ENCODE measurements around the gene ALPK3.

The ALPK3 gene

DNA sequence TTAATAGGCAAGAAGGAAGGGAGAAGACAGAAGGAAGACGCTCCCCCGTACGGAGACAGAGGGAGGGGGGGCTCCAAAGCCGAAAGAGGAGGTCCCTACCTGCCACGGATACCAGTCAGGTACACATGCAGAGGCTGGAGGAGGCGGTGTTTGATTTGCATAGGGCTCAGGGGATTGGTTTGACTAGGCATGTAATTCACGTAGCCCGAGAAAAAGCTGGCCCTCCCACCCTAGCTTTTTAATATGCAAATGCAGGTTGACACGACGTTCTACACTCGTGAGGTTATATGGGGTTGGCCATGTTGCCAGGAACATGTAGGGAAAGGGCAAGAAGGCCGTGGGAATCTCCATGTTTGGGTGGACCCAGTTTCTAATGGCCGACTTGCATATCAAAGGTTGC lies 39.0 kb upstream of the ALPK3 start:
- TF ChIP-seq CTCF (IDR thresholded peaks at IDR 0.05; ENCODE audit: control insufficient read depth, extremely low read depth, insufficient read depth), result no peak
- DNase-seq (ENCODE audit: low read depth), result no peak
- no peak overlapping the region for H3K4me3 ChIP-seq (ENCODE audit: low read depth, low read length)

DNA sequence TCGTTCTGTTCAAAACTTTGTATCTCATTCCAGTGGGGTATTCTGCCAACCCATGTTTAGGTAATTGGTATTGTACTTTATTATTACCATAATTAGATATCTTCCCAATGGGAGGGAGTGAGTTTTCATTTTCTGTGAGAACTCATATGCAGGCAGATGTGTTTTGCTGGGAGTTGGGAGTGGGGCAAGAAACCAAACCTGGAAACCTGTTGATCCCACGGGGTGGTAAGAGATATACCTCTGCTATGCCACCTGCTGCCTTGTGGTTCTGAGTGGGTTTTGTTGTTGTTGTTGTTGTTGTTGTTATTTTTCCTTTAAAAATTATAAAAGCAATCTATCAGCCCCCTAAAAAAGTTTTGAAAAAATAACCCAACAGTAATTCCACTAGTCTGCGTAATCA lies 36.7 kb upstream of the ALPK3 start:
- no peak for TF ChIP-seq CTCF (IDR thresholded peaks at IDR 0.05; ENCODE audit: control insufficient read depth, extremely low read depth, insufficient read depth)
- H3K4me3 ChIP-seq (ENCODE audit: low read depth, low read length), result no peak overlapping the region
- no peak for DNase-seq (ENCODE audit: low read depth)

DNA sequence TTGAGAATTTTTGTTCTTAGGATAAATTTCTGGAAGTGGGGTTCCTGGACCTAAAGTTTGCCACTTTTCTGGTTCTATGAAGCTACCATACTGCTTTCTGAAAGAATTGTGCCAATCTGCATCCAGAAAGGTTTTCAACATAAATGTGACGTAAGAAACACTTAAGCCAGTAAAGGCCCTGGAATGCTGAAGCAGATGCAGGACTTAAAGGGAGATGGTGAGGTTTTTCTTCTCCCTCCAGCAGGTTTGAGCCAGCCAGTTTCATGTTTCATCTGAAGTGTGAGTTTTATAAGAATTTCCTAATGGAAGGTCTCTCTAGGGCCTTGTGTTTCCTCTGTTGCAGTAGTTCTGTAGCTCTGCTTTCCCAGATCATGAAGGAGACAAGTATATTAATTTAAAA lies 35.7 kb upstream of the ALPK3 start:
- H3K4me3 ChIP-seq (ENCODE audit: low read depth, low read length), result no peak overlapping the region
- no peak for TF ChIP-seq CTCF (IDR thresholded peaks at IDR 0.05; ENCODE audit: control insufficient read depth, extremely low read depth, insufficient read depth)
- DNase-seq (ENCODE audit: low read depth), result no peak

DNA sequence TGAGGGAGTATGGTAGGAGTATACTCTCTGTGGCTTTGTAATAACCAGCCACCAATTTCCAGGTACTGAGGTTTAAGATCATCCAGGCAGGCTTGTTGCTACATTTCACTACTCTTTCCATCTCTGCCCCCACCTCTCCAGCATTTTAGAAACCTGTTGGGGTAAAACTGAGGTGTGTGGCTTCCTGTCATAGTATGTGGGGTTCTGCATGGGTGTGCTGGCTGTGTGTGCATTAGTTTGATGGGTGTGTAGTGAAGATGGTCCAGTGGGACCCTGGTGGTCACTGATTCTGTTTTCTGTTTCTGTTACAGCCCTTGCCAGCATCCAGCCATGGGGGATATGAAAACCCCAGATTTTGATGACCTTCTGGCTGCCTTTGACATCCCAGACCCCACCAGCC lies 34.8 kb upstream of the ALPK3 start:
- no peak for TF ChIP-seq CTCF (IDR thresholded peaks at IDR 0.05; ENCODE audit: control insufficient read depth, extremely low read depth, insufficient read depth)
- DNase-seq (ENCODE audit: low read depth), result no peak
- H3K4me3 ChIP-seq (ENCODE audit: low read depth, low read length), result no peak overlapping the region

DNA sequence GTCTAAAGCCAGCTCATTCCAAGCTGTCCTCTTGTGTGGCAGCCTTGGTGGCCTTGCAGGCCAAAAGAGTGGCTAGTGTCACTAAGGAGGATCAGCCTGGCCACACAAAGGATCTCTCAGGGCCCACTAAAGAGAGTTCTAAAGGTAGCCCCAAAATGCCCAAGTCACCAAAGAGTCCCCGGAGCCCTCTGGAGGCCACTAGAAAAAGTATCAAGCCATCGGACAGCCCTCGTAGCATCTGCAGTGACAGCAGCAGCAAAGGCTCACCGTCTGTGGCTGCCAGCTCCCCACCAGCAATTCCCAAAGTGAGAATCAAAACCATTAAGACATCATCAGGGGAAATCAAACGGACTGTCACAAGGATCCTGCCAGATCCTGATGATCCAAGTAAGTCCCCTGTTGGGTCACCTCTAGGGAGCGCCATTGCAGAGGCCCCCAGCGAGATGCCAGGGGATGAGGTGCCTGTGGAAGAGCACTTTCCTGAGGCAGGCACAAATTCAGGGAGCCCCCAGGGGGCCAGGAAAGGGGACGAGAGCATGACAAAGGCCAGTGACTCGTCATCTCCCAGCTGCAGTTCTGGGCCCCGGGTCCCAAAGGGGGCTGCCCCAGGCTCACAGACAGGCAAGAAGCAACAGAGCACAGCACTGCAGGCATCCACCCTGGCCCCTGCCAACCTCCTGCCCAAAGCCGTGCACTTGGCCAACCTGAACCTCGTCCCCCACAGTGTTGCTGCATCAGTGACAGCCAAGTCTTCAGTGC lies 33.5 kb upstream of the ALPK3 start:
- no peak for TF ChIP-seq CTCF (IDR thresholded peaks at IDR 0.05; ENCODE audit: control insufficient read depth, extremely low read depth, insufficient read depth)
- no peak for DNase-seq (ENCODE audit: low read depth)

DNA sequence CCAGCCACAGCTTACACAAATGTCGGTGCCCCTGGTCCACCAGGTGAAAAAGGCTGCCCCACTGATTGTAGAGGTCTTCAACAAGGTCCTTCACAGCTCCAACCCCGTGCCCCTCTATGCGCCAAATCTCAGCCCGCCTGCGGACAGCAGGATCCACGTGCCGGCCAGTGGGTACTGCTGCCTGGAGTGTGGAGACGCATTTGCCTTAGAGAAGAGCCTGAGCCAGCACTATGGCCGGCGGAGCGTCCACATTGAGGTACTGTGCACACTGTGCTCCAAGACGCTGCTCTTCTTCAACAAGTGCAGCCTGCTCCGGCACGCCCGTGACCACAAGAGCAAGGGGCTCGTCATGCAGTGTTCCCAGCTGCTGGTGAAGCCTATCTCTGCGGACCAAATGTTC lies 32.9 kb upstream of the ALPK3 start:
- no peak for TF ChIP-seq CTCF (IDR thresholded peaks at IDR 0.05; ENCODE audit: control insufficient read depth, extremely low read depth, insufficient read depth)
- DNase-seq (ENCODE audit: low read depth), result no peak
- no peak overlapping the region for H3K4me3 ChIP-seq (ENCODE audit: low read depth, low read length)

More for the DNA sequence above, 33.5 kb upstream of the ALPK3 start:
- no peak overlapping the region for H3K4me3 ChIP-seq (ENCODE audit: low read depth, low read length)

GRCh38 chr15:84785053-84785452 lies 32.1 kb upstream of the ALPK3 start:
- TF ChIP-seq CTCF (IDR thresholded peaks at IDR 0.05; ENCODE audit: control insufficient read depth, extremely low read depth, insufficient read depth), result no peak
- DNase-seq (ENCODE audit: low read depth), result no peak
- H3K4me3 ChIP-seq (ENCODE audit: low read depth, low read length), result no peak overlapping the region

Measured in LNCaP clone FGC (cell line).